ENCODE data around the gene WBP11.

Gene WBP11

GRCh38 chr12:14824012-14824634, 20.8 kb upstream of the WBP11 start:
- no peak for DNase-seq

DNA sequence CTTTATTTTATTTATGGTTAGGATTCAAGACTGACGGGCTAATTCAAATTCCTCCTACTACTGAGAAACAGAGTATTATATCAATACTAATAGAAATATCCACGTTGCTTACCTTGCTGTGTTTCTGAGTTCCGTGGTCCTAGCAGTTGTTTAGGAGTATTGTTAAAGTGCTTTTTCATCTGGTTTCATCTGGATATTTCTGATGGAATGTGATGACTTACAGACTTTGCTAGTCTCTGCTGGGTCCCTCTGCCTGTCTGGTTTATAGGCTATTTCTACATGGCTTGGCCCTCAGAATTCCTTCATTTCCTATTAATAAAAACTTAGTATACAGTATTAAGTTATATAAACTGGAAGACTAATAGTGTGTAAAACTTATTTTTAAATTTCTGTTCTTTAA, 10.7 kb upstream of the WBP11 start, which contains the start of gene SMCO3:
Gene SMCO3 (minus strand): TSS at position 169 of the 400 bp plus-strand sequence. CDS start 7,502 bp downstream, outside the sequence.
- DNase-seq: no peak

- no peak for DNase-seq
Observed at GRCh38 chr12:14811486-14811885, 8.2 kb upstream of the WBP11 start.

GRCh38 chr12:14810953-14811483, 7.7 kb upstream of the WBP11 start:
- DNase-seq: no peak

GRCh38 chr12:14810167-14810952, 7.1 kb upstream of the WBP11 start:
- no peak for DNase-seq

GRCh38 chr12:14803830-14804160, 517 bp upstream of the WBP11 start:
- DNase-seq: no peak

- no peak for DNase-seq
Observed at GRCh38 chr12:14802721-14803010, 612 bp downstream of the WBP11 start.

DNA sequence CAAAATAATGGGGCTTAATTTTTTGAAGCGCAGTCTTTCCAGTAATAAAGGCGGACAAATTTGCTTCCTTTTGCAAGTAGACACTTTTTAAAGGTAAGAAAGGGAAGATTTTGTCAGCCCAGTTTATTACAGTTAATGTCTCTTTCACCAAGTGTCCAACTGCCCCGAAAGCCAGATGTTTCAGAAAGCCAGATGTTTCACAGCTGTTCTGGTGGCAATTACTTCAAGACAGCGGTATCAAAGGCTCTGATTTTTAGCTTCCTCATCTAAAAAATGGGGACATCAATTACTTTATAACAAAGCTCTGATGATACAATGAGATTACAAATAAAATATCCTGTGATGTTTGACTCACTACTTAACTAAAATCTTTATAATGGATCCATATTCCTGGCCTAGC, 1.0 kb downstream of the WBP11 start:
- DNase-seq: no peak

DNA sequence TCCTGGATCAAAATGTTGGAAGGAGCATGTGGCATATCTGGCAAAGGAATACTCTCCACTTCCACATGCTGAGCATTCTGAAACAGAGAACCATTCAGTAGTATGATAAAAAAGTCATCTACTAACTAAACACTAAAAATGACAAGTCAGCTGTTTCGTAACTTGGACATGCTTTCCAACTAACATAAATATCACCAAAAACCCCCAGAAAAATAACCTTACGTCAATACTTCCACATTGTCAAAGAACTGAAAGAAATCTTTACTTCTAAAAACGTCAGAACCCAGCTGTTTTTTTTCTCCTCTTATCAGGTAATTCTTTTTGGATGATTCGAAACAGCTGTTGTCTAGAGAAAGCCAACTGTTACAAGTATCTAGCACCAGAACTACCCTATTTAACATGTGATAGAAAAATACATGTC, 8.2 kb downstream of the WBP11 start:
- no peak for DNase-seq

DNA sequence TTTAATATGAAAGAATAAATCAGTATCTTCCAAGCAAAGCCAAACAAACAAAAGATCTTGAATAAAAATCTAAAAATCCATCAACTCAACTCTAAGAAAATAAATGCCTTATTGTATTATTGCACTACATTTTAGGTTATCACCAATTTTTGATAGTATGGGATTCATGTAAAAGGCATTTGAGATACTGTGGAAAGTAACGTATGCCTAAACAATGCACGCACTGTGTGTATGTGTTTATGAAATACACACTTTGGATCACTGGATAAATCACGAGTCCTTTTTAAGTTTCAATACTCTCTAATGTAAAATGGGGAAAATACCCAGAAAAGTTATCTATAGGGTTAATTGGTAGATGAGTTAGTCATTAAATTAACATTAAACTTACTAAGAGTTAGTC, 17.7 kb downstream of the WBP11 start:
- DNase-seq: no peak

DNA sequence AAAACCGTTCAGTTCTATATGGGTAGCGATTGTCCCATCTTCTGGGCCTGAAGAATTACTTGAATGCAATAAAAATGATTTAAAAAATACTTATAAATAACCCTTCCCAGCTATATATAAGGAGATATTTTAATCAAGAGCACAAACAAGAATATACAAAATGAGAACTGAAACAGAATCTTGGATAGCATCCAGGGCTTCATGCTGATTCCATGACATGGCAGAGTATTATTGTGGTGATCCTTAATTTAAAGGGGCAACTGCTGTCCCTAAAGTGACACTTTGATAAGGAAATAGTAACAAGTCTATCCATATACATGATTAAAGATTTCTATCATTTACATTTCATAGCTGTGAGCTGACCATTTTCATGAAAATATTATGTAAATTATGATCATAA, 18.8 kb downstream of the WBP11 start:
- DNase-seq: no peak

GRCh38 chr12:14782756-14783155, 20.5 kb downstream of the WBP11 start:
- no peak for DNase-seq

DNA sequence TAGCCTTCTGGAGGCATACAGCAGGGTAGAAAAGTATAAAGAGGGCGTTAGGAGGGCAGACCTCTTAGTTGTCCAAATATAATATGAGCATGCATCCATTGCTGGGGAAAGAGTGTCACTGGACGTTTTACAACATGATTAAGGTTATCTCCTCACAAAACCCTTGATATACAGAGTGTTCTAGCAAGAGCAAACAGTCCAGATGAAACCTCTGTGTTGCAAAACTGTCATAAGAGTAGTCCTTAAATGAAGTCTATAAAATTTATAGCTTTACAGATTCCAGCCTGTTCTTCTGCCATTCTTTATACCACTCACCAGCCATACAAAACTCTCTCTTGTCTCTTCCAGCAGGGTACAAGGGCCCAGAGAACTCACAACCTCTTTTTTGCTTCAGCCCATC, 21.7 kb downstream of the WBP11 start:
- DNase-seq: no peak

- DNase-seq: no peak
Observed at GRCh38 chr12:14780859-14781258, 22.4 kb downstream of the WBP11 start.

- peak; percentile 5 for DNase-seq
Observed at GRCh38 chr12:14779834-14780233, 23.4 kb downstream of the WBP11 start.

- DNase-seq: peak; percentile 6
Observed at GRCh38 chr12:14777271-14777670, 26.0 kb downstream of the WBP11 start.

DNA sequence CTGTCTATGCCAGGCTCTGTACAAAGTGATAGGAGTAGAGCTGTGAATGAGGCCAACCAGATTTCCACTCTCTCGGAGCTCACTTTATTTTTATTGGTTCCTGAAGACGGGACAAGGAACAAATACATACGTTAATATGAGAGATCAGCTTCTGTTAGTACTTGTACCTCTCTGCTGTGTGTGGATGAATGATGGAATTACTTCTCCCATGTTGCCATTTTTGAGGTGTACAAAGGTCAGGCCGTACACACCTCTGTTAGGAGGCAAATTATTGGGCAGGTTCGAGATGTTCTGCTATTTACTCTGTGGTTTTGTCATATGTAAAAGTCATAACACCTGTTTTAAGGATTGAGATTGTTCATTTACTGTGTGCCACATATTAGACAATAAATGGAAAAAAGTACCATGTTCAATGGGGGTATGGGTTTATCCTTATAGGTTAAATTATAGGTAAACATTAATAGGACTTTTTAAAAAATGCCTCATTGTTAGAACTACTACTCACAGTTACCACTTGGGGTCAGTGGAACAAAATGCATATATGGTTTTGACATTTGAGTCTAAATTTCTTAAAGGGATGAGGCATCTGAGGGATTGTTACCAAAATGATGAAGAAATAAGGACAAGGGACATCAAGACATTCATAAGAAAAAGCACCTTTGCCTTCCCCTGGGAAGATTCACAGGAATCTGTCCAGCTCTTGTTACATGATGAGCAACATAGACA, 26.9 kb downstream of the WBP11 start:
- peak; percentile 26 for DNase-seq

- DNase-seq: peak; percentile 59
Observed at GRCh38 chr12:14775636-14775980, 27.7 kb downstream of the WBP11 start.

GRCh38 chr12:14774906-14775635, 28.2 kb downstream of the WBP11 start:
- DNase-seq: peak; percentile 70

- peak; percentile 96 for DNase-seq
Observed at GRCh38 chr12:14774074-14774905, 29.0 kb downstream of the WBP11 start.

- no peak for DNase-seq
Observed at GRCh38 chr12:14773685-14774073, 29.6 kb downstream of the WBP11 start.

DNA sequence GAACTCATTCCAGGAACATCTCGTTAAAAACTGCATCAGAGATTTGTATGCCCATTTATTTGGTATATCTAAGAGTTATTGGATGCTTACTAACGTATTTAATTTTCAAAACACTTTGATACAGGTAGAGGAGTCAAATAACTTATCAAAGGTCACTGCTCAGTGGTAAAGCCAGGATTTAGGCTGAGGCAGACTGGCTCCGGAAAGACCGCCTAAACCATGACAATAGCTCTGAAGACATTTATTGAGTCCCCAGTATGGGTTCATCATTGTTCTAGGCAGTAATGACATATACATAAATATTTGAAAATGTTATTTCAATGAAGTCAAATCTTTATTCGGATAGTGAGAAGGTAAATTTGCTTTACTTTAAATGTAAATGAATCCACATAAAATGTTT, 30.3 kb downstream of the WBP11 start:
- no peak for DNase-seq

Measured in fibroblast of skin of scalp (primary cell).